HG03565 (cell line): ENCODE measurements around the gene GNB3.
A peak's percentile ranks its signal among the peaks of the same experiment; 100 is the strongest.
"Not testable (repeated sequence)": the region's sequence is repeated elsewhere in the genome, so short reads cannot be mapped to it uniquely, and the experiment has no call there.

Source experiments
- ATAC-seq: cut with Tn5 transposase; IDR thresholded peaks from one replicate; pipeline ENCODE4 v1.9.1; 2021; ENCODE audit warnings: mild to moderate bottlenecking, moderate library complexity; ENCODE audit not compliant: unreplicated experiment

Gene GNB3

GRCh38 chr12:6874015-6874368, 33.3 kb downstream of the GNB3 start:
- not testable (repeated sequence) for ATAC-seq

- not testable (repeated sequence) for ATAC-seq
Observed at GRCh38 chr12:6879824-6880223, 39.1 kb downstream of the GNB3 start.

- ATAC-seq = no peak
Observed at GRCh38 chr12:6883252-6883651, 42.5 kb downstream of the GNB3 start.

- no peak for ATAC-seq
Observed at GRCh38 chr12:6883683-6884082, 43.0 kb downstream of the GNB3 start.

- ATAC-seq = no peak
Observed at GRCh38 chr12:6884539-6884938, 43.8 kb downstream of the GNB3 start.

- not testable (repeated sequence) for ATAC-seq
Observed at GRCh38 chr12:6886206-6886999, 45.7 kb downstream of the GNB3 start.

- no peak for ATAC-seq
Observed at GRCh38 chr12:6887460-6887859, 46.7 kb downstream of the GNB3 start.

GRCh38 chr12:6888360-6888759, 47.6 kb downstream of the GNB3 start:
- ATAC-seq = no peak

GRCh38 chr12:6888794-6889193, 48.1 kb downstream of the GNB3 start:
- ATAC-seq = not testable (repeated sequence)

- not testable (repeated sequence) for ATAC-seq
Observed at GRCh38 chr12:6889775-6890573, 49.2 kb downstream of the GNB3 start.

GRCh38 chr12:6890789-6891645, 50.3 kb downstream of the GNB3 start:
- ATAC-seq = peak; percentile 91

- no peak for ATAC-seq
Observed at GRCh38 chr12:6891646-6892001, 50.9 kb downstream of the GNB3 start.

- not testable (repeated sequence) for ATAC-seq
Observed at GRCh38 chr12:6892683-6893082, 52.0 kb downstream of the GNB3 start.

- no peak for ATAC-seq
Observed at GRCh38 chr12:6894321-6894720, 53.6 kb downstream of the GNB3 start.
